Upper lobe of right lung (tissue), 1 donor: ENCODE data around the gene RNF157. TPM values are rescaled to one million over a fixed set of nuclear protein-coding genes. Genes with fewer than 3 reads are reported as not detected.
A peak's percentile ranks its signal among the peaks of the same experiment; 100 is the strongest.

Source experiments
- ATAC-seq: fragments of 200-7000 bp; cut with Tn5 transposase; one replicate; pipeline ENCODE4 v1.9.1; 2020; ENCODE audit warnings: mild to moderate bottlenecking, moderate library complexity
- DNase-seq: peaks from one replicate; pipeline ENCODE4 v3.0.0-alpha.2; 2020
- H3K27ac ChIP-seq: fragments of 200-600 bp; one replicate; pipeline ENCODE4 v1.8.0; 2022
- H3K27me3 ChIP-seq: fragments of 200-600 bp; one replicate; pipeline ENCODE4 v1.8.0; 2022; ENCODE audit warnings: mild to moderate bottlenecking
- H3K36me3 ChIP-seq: fragments of 200-600 bp; one replicate; pipeline ENCODE4 v1.8.0; 2022
- H3K4me1 ChIP-seq: fragments of 200-600 bp; one replicate; pipeline ENCODE4 v1.8.0; 2022
- H3K4me3 ChIP-seq: fragments of 200-600 bp; one replicate; pipeline ENCODE4 v1.8.0; 2022; ENCODE audit warnings: mild to moderate bottlenecking
- H3K9me3 ChIP-seq: fragments of 200-600 bp; one replicate; pipeline ENCODE4 v1.8.0; 2022
- CTCF ChIP-seq: fragments of 200-600 bp; IDR thresholded peaks from one replicate; pipeline ENCODE4 v1.8.0; 2022; ENCODE audit warnings: antibody characterized with exemption
- intact Hi-C: fragments of 100-400 bp; cut with DNase I; formaldehyde crosslinking; loops from one replicate; pipeline ENCODE4 v1.11.0; 2022
- total RNA-seq: library from RNA; stranded (reverse); fragmentation: NEBNext Ultra II Directional; extraction: Animal tissue kit (Norgen Biotek cat#: 25700); gene quantifications from one replicate; pipeline ENCODE4 v1.2.1, GENCODE V29; 2021
- donor health status: DM: no; HTN: yes; CAD: no; lungs with severe emphysema.

RNF157 gene
- total RNA-seq, 1 donor from 2014 or later = 3.8 TPM

GRCh38 chr17:76160896-76161528 lies 79.3 kb downstream of the RNF157 start:
- Histone ChIP-seq H3K36me3 (no peaks in the 10 kb centered on the region), H3K4me1 (no peaks in the 10 kb centered on the region), H3K4me3 (no peak overlapping the region), H3K27me3 (no peaks in the 10 kb centered on the region), H3K9me3 (no peaks in the 10 kb centered on the region), H3K27ac (no peak overlapping the region)
- no peak for ATAC-seq
- TF ChIP-seq CTCF = no peak
- no peak for DNase-seq
- intact Hi-C loops = no loop called here

- Histone ChIP-seq H3K4me1 (no peaks in the 10 kb centered on the region), H3K27me3 (no peaks in the 10 kb centered on the region), H3K9me3 (no peaks in the 10 kb centered on the region), H3K4me3 (no peak overlapping the region), H3K27ac (no peak overlapping the region), H3K36me3 (no peaks in the 10 kb centered on the region)
- DNase-seq = no peak
- intact Hi-C loops = no loop called here
- no peak for TF ChIP-seq CTCF
- no peak for ATAC-seq
Observed at GRCh38 chr17:76159157-76159556, 81.1 kb downstream of the RNF157 start.

- no peak for DNase-seq
- Histone ChIP-seq H3K27me3 (no peaks in the 10 kb centered on the region), H3K36me3 (no peaks in the 10 kb centered on the region), H3K4me1 (no peaks in the 10 kb centered on the region), H3K9me3 (no peaks in the 10 kb centered on the region), H3K4me3 (no peak overlapping the region), H3K27ac (no peak overlapping the region)
- no peak for ATAC-seq
- no peak for TF ChIP-seq CTCF
- intact Hi-C loops = no loop called here
Observed at GRCh38 chr17:76157759-76158158, 82.5 kb downstream of the RNF157 start.

GRCh38 chr17:76156662-76156991 lies 83.7 kb downstream of the RNF157 start:
- Histone ChIP-seq H3K27ac (no peak overlapping the region), H3K4me1 (no peaks in the 10 kb centered on the region), H3K27me3 (no peaks in the 10 kb centered on the region), H3K4me3 (no peak overlapping the region), H3K36me3 (no peaks in the 10 kb centered on the region), H3K9me3 (no peaks in the 10 kb centered on the region)
- no peak for TF ChIP-seq CTCF
- DNase-seq = no peak
- intact Hi-C loops = no loop called here
- no peak for ATAC-seq

GRCh38 chr17:76155988-76156661 lies 84.2 kb downstream of the RNF157 start:
- Histone ChIP-seq H3K9me3 (no peaks in the 10 kb centered on the region), H3K27me3 (no peaks in the 10 kb centered on the region), H3K27ac (no peak overlapping the region), H3K36me3 (no peaks in the 10 kb centered on the region), H3K4me1 (no peaks in the 10 kb centered on the region), H3K4me3 (no peak overlapping the region)
- intact Hi-C loops = no loop called here
- TF ChIP-seq CTCF = no peak
- peak; percentile 40 for DNase-seq
- peak; percentile 11 for ATAC-seq
